Measurements from ENCODE around the gene SAMD3.

SAMD3 gene

DNA sequence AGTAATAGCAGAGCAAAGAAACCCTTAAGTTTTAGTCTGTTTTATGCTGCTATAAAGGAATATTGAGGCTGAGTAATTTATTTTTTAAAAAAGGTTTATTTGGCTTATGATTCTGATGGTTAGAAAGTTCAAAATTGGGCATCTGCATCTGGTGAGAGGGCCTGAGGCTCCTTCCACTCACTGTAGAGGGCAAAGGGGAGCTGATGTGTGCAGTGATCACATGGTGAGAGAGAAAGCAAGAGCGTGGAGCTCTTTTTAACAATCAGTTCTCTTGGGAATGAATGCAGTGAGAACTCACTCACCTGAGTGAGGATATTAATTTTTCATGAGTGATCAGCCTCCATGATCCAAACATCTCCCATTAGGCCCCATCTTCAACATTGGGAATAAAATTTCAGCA is 36.4 kb upstream of the SAMD3 start:
- ChIA-PET POLR2A (no interaction called here), CTCF (interaction anchor here (1.0 kb wide), 1 partner anchor 35 kb away, joined by 3 read pairs; no protein-coding TSS in a partner anchor)
- TF ChIP-seq, protein P1, sequence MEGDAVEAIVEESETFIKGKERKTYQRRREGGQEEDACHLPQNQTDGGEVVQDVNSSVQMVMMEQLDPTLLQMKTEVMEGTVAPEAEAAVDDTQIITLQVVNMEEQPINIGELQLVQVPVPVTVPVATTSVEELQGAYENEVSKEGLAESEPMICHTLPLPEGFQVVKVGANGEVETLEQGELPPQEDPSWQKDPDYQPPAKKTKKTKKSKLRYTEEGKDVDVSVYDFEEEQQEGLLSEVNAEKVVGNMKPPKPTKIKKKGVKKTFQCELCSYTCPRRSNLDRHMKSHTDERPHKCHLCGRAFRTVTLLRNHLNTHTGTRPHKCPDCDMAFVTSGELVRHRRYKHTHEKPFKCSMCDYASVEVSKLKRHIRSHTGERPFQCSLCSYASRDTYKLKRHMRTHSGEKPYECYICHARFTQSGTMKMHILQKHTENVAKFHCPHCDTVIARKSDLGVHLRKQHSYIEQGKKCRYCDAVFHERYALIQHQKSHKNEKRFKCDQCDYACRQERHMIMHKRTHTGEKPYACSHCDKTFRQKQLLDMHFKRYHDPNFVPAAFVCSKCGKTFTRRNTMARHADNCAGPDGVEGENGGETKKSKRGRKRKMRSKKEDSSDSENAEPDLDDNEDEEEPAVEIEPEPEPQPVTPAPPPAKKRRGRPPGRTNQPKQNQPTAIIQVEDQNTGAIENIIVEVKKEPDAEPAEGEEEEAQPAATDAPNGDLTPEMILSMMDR (IDR thresholded peaks at IDR 0.05; ENCODE audit: insufficient read depth, low read length, missing control alignments), result no peak
- no peak overlapping the region for H3K4me3 ChIP-seq (ENCODE audit: low read depth, low read length)
- DNase-seq (ENCODE audit: low read depth, low spot score), result no peak

DNA sequence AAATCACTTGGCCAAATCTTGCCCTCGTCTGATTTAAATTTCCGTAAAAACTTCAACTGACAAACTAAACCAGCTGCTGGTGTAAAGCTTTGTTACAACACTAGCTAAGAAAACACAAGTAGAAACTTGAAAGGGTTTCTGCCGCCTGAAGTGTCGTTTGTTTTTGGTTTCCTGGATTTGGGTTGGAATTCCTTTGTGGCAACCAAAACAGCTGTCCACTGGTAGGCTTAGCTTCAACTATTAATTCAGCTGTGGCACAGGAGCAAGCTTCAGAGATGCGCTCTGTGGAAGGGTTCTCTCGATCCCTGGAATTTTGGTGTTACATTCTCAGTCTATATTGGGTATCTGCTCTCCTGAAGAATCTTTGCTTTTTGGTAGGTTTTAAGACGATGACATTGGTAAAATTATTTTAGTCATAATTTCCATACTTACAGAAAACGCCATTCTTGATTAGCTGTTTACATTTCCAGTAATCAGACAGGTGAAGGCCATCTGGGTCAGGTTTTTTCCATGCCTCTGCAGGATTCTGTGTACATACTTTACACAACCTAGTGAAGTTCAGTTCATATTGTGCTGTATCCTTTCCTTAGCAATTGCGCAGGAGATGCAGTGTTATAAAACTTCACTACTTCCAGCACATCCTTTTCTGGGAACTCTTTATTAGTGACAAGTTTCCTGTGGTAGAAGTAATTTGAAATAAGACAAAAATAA is 29.9 kb upstream of the SAMD3 start:
- no peak overlapping the region for H3K4me3 ChIP-seq (ENCODE audit: low read depth, low read length)
- no peak for DNase-seq (ENCODE audit: low read depth, low spot score)
- ChIA-PET POLR2A (no interaction called here), CTCF (interaction anchor here (2.1 kb wide), 1 partner anchor 30 kb away, joined by 8 read pairs; no protein-coding TSS in a partner anchor)
- TF ChIP-seq, protein P1 (IDR thresholded peaks at IDR 0.05; ENCODE audit: insufficient read depth, low read length, missing control alignments), result no peak

- DNase-seq (ENCODE audit: low read depth, low spot score), result no peak
- TF ChIP-seq, protein P1 (IDR thresholded peaks at IDR 0.05; ENCODE audit: insufficient read depth, low read length, missing control alignments), result no peak
- CTCF ChIA-PET, result interaction anchor here (1.1 kb wide), 1 partner anchor 9 kb away, joined by 3 read pairs; no protein-coding TSS in a partner anchor
- POLR2A ChIA-PET, result no interaction called here
- no peak overlapping the region for H3K4me3 ChIP-seq (ENCODE audit: low read depth, low read length)
Observed at GRCh38 chr6:130245267-130245666, 22.5 kb upstream of the SAMD3 start.

- ChIA-PET POLR2A (no interaction called here), CTCF (no interaction called here)
- DNase-seq (ENCODE audit: low read depth, low spot score), result no peak
- H3K4me3 ChIP-seq (ENCODE audit: low read depth, low read length), result no peak overlapping the region
- TF ChIP-seq, protein P1 (IDR thresholded peaks at IDR 0.05; ENCODE audit: insufficient read depth, low read length, missing control alignments), result no peak
Observed at GRCh38 chr6:130244728-130245127, 22.0 kb upstream of the SAMD3 start.

GRCh38 chr6:130240232-130240631 is 17.5 kb upstream of the SAMD3 start:
- TF ChIP-seq, protein P1 (IDR thresholded peaks at IDR 0.05; ENCODE audit: insufficient read depth, low read length, missing control alignments), result no peak
- DNase-seq (ENCODE audit: low read depth, low spot score), result peak; percentile 50
- ChIA-PET CTCF (interaction anchor here (0.8 to 1.4 kb wide), 2 partner anchors 9 to 42 kb away, joined by 3 to 7 read pairs; no protein-coding TSS in a partner anchor), POLR2A (no interaction called here)
- H3K4me3 ChIP-seq (ENCODE audit: low read depth, low read length), result no peak overlapping the region

- ChIA-PET POLR2A (no interaction called here), CTCF (interaction anchor here (0.6 to 1.4 kb wide), 3 partner anchors 10 to 42 kb away, joined by 3 to 7 read pairs (median 3); no protein-coding TSS in a partner anchor)
Observed at GRCh38 chr6:130239755-130240154, 17.0 kb upstream of the SAMD3 start.

More at GRCh38 chr6:130239755-130240154, 17.0 kb upstream of the SAMD3 start:
- no peak for DNase-seq (ENCODE audit: low read depth, low spot score)
- TF ChIP-seq, protein P1 (IDR thresholded peaks at IDR 0.05; ENCODE audit: insufficient read depth, low read length, missing control alignments), result no peak
- H3K4me3 ChIP-seq (ENCODE audit: low read depth, low read length), result no peak overlapping the region
